Gastroesophageal sphincter (tissue), 3 donors: ENCODE data around the gene CACNA2D3.

ENCODE experiments used
- CTCF ChIP-seq, 4 experiments: fragments of 200-600 bp in 2 of 4; fragments of 450-650 bp in 2 of 4; sonication (generic) in 1 of 4; IDR thresholded peaks; one replicate each; pipeline ENCODE4 v1.5.1; 2017 to 2019; ENCODE audit warnings: antibody characterized with exemption in 4 of 4, mild to moderate bottlenecking in 2 of 4, moderate library complexity in 2 of 4
- EP300 ChIP-seq: sonication (generic); formaldehyde crosslinking; IDR thresholded peaks from one replicate; pipeline ENCODE4 v1.6.1; 2017; ENCODE audit warnings: antibody characterized with exemption, mild to moderate bottlenecking
- POLR2A ChIP-seq, 2 donors: fragments of 450-650 bp; IDR thresholded peaks; one replicate each; pipeline ENCODE4 v1.6.1; 2017; ENCODE audit warnings: antibody characterized with exemption in 2 of 2, mild to moderate bottlenecking in 2 of 2, moderate library complexity in 1 of 2
- POLR2AphosphoS5 ChIP-seq: sonication (generic); formaldehyde crosslinking; IDR thresholded peaks from one replicate; pipeline ENCODE4 v1.6.1; 2017; ENCODE audit warnings: antibody characterized with exemption

DNA sequence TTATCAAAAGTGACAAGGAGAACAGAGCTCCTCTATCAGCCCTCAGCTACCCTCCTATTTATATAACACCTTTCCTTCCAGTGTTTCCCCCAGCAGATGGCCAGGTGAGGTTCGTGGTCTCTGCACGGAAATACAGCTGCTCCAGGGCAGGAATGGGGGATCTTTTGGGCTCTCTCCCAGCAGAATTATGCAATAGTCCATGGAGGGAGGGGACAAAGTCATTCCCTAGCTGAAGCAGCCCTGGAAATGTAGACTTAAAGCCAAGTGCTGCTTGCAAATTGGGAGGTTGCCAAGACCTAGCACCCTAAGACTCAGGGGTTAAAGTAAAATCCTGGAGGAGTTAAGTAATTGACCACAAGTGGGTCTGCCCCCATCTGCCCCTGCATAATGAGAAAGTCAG lies 549.2 kb downstream of the CACNA2D3 start:
- no peak for TF ChIP-seq CTCF (IDR thresholded peaks at IDR 0.05)
- TF ChIP-seq POLR2AphosphoS5, result no peak
- TF ChIP-seq POLR2A (IDR thresholded peaks at IDR 0.05), result no peak
- no peak for TF ChIP-seq EP300
